IPS-15b (cell line): ENCODE data around the gene DPP10.

ENCODE experiments used
- H3K27me3 ChIP-seq: one replicate; pipeline ENCODE4 v1.6.1; 2013; ENCODE audit warnings: low read length; ENCODE audit not compliant: control insufficient read depth, insufficient read depth
- H3K36me3 ChIP-seq: one replicate; pipeline ENCODE4 v1.6.1; 2013; ENCODE audit warnings: low read length; ENCODE audit not compliant: control insufficient read depth, insufficient read depth
- H3K4me1 ChIP-seq: one replicate; pipeline ENCODE4 v1.6.1; 2013; ENCODE audit warnings: mild to moderate bottlenecking, low read length; ENCODE audit not compliant: control insufficient read depth, insufficient read depth
- H3K4me3 ChIP-seq: one replicate; pipeline ENCODE4 v1.5.1; 2013; ENCODE audit warnings: low read depth, low read length
- H3K9ac ChIP-seq: one replicate; pipeline ENCODE4 v1.6.1; 2013; ENCODE audit warnings: low read depth, mild to moderate bottlenecking, low read length
- H3K9me3 ChIP-seq: one replicate; pipeline ENCODE4 v1.6.1; 2013; ENCODE audit warnings: mild to moderate bottlenecking, low read length; ENCODE audit not compliant: control insufficient read depth, insufficient read depth

Gene DPP10

DNA sequence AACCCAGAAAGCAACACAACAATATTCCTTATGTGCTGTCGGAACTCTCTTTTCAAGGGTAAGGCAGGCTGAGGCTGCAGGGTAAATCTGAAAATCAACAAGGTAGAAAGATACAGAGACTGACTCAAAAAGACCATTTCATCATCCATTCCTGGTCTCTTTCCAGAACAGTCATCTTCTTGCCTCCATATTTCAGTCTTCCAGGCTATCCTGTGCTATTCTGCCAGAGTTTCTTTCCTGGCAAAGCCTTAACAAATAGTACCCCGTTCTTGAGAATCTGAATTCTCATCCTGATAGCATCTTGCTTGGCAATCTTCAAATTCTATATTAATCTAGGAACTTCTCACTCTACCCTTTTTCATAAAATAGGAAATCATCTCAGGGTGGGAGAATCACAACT lies 15.5 kb downstream of the DPP10 start:
- no peaks in the 10 kb centered on the region for H3K27me3 ChIP-seq
- no peak overlapping the region for H3K4me3 ChIP-seq
- no peaks in the 10 kb centered on the region for H3K36me3 ChIP-seq
- no peaks in the 10 kb centered on the region for H3K9me3 ChIP-seq
- H3K4me1 ChIP-seq, result peaks cover 5% of the 10 kb centered on the region
- no peak overlapping the region for H3K9ac ChIP-seq

DNA sequence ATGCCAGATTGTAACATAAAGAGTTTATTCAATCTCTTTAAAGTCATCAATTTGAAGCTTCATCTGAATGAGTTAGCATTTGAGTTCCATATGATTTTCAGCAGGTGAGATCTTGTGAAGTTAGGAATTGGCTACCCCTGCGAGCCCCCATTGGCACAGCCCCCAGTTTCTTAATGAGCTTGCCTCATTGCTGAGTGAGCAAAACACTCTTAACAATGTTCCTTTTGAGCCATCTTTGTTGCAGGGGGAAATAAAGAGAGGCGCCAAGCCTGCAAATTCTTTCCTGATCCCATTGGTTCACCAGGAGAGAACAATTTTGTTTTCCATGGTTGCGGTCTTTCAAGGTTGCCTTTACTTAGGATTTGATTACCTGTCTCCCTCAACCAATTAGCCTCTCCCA lies 18.7 kb downstream of the DPP10 start:
- Histone ChIP-seq H3K4me3 (no peak overlapping the region), H3K9ac (no peak overlapping the region), H3K36me3 (no peaks in the 10 kb centered on the region), H3K9me3 (no peaks in the 10 kb centered on the region), H3K27me3 (no peaks in the 10 kb centered on the region), H3K4me1 (peaks cover 5% of the 10 kb centered on the region)

DNA sequence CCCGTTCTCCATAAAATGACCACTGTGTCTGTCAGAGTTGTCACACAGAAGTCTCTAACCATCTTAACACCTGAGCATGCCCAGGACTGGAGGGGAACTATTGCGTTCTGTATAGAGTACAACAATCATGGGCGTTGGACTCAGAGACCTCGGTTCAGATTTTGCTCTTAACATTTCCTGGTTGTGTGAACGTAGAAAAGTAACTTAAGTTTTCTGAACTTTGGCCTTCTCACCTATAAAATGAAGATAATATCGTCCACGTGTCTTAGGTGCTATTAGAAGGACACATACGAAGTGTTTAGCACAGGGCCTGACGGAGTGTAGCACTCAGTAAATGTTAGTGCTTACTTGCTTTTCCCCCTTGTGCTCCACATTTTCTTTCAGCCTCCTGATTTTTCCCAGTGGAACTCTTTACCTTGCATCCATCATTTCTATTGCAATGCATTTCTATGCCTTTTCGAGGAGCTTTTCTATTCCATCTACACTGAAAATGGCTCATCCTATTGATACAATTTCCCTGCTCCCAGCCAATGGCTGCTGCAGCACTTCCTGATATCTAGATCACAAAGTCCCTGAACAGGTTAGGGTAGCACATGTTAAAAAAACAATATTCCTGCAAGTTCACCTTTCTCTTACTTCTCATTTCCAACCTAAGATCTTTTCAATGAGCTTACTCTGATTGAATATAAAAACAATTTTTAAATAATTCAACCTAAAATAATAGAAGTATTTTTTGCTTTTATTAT lies 22.7 kb downstream of the DPP10 start:
- H3K4me1 ChIP-seq, result no peaks in the 10 kb centered on the region
- no peak overlapping the region for H3K4me3 ChIP-seq
- H3K36me3 ChIP-seq, result no peaks in the 10 kb centered on the region
- H3K27me3 ChIP-seq, result no peaks in the 10 kb centered on the region
- no peak overlapping the region for H3K9ac ChIP-seq
- H3K9me3 ChIP-seq, result no peaks in the 10 kb centered on the region

DNA sequence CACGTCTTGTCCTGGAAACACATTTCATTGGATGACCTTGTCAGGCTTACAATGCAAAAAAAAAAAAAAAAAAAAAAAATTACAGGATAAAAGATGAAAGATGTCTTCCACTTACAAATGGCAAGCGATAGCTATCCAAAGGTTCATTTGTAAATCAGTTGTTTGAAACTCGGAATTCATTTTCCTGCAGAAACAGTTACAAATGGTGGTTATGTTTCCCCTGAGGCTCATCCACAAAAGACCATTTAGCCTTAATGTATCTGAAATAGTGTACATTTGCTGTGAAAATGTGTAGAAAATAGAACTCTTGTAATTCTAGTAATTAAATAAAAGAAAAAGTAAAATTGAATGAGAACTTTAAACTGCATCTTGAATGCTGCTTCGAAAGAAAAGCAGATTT lies 25.9 kb downstream of the DPP10 start:
- Histone ChIP-seq H3K9ac (no peak overlapping the region), H3K27me3 (no peaks in the 10 kb centered on the region), H3K36me3 (no peaks in the 10 kb centered on the region), H3K9me3 (no peaks in the 10 kb centered on the region), H3K4me1 (no peaks in the 10 kb centered on the region), H3K4me3 (no peak overlapping the region)

DNA sequence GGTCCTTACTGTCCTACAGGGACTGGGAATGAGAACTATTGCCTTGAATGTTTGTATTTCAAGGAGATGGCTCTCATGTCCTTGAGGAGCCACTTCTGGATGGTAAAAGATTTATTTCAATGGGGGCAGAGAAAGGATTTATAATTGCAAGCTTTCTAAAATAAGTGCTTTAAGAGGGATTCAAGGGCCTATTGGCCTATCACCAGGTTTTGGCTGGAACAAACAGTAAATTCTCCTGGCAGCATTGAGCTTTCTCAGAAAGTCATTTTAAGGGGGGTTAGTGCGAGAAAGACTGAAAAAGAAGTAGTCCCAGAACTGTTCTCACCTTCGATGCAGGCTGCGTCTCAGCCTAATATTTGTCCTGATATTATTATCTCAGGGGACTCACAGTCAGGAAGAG lies 29.8 kb downstream of the DPP10 start:
- Histone ChIP-seq H3K36me3 (no peaks in the 10 kb centered on the region), H3K9me3 (no peaks in the 10 kb centered on the region), H3K9ac (no peak overlapping the region), H3K4me3 (no peak overlapping the region), H3K27me3 (no peaks in the 10 kb centered on the region), H3K4me1 (no peaks in the 10 kb centered on the region)

DNA sequence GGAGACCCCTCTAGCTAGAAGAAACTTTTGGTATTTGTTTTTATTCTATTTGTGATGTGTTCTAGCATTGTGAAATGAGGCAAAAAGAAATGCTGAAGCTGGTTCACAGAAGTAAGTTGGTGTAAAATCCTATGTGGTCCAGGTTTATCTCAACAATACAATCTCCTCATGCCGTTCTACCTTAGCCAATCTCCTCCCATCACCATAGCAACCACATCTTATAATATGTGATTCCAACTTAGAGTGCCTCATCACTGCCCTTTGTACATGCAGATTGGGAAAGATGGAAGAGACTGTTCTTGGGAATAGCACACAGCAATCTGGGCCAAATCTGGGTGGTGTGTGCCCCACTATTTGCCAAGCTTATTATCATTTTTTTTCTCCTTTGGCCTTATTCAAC lies 30.3 kb downstream of the DPP10 start:
- Histone ChIP-seq H3K4me3 (no peak overlapping the region), H3K27me3 (no peaks in the 10 kb centered on the region), H3K36me3 (no peaks in the 10 kb centered on the region), H3K9ac (no peak overlapping the region), H3K9me3 (no peaks in the 10 kb centered on the region), H3K4me1 (no peaks in the 10 kb centered on the region)

DNA sequence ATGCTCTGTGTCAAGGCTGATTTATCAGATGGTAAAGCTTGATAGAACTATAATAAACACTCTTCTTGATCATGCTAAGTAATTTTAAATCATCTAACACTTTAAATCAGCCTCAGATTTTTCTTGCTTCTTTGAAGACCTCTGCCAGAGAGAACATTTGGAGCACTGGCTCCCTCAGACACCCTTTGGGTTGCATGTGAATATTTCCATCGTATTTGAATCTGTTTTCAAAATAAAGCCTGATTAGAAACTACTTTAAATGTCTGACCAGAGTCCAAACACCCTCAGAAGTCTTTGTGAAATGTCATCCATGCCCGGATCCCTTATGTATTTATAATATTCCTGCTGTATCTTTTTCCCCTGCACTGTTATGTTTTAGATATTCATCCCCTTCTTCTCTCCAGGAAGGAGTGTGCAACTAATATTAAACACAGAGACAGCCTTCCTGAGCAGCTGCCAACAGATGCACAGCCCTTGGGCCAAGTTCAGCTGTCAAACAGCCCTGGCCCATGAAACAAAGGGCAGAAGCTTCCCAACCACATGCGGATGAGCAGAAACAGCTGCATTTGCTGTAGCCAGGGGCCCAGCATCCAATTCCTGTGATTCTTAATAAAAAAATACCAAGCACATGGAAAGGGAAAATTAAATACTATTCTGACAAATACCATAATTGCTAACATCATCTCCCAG lies 46.5 kb downstream of the DPP10 start:
- H3K4me3 ChIP-seq, result no peak overlapping the region
- H3K9me3 ChIP-seq, result no peaks in the 10 kb centered on the region
- H3K27me3 ChIP-seq, result no peaks in the 10 kb centered on the region
- H3K4me1 ChIP-seq, result no peaks in the 10 kb centered on the region
- H3K9ac ChIP-seq, result no peak overlapping the region
- no peaks in the 10 kb centered on the region for H3K36me3 ChIP-seq

DNA sequence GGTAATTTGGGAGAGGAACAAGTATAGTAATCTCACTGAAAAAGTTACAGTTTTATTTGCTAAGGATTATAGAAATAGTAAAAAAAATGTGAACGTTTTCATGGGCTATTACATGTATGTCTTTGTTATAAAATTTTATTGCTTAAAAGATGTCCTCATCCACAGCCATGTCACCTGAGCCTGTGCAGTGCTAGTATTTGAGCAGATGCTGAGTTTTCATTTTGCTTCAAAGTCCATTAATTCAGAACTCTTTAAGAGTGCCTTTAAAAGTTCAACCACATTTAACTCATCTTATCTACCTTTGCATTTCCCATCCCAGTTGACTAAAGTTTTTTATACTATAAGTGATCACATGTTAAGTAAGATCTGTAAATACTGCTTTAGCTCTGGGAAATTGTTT lies 52.6 kb downstream of the DPP10 start:
- H3K4me3 ChIP-seq, result no peak overlapping the region
- H3K36me3 ChIP-seq, result no peaks in the 10 kb centered on the region
- H3K9me3 ChIP-seq, result no peaks in the 10 kb centered on the region
- no peaks in the 10 kb centered on the region for H3K27me3 ChIP-seq
- H3K9ac ChIP-seq, result no peak overlapping the region
- no peaks in the 10 kb centered on the region for H3K4me1 ChIP-seq

DNA sequence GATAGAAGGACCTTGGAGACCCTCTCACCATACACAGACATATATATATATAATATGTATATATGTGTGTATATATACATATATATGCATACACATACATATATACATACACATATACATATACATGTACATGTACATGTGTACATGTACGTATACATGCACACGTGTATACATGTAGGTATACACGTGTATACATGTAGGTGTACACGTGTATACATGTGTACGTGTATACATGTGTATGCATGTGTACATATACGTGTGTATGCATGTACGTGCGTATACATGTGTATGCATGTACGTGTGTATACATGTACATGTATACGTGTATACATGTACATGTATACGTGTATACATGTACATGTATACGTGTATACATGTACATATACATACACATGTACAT lies 54.5 kb downstream of the DPP10 start:
- Histone ChIP-seq H3K9ac (no peak overlapping the region), H3K4me1 (no peaks in the 10 kb centered on the region), H3K27me3 (no peaks in the 10 kb centered on the region), H3K36me3 (no peaks in the 10 kb centered on the region), H3K9me3 (no peaks in the 10 kb centered on the region), H3K4me3 (no peak overlapping the region)

DNA sequence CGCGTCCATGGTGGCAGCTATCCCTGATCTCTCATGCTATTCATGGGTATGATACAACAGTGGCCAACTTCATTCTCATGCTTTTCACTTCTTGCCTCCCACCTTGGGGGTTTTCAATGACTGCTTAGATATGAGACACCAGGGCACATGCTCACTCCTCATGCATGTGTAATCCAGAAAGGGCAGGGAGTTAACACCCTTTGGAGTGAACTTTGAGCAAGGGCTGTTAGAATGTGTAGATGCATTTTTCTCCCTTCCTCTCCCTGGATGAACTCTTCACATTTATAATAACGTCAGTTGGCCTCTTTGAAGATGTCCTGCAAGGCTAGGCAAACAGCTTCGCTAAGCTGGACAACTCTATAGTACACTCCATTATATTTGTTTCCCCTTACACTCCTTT lies 56.7 kb downstream of the DPP10 start:
- no peaks in the 10 kb centered on the region for H3K4me1 ChIP-seq
- H3K9ac ChIP-seq, result no peak overlapping the region
- no peak overlapping the region for H3K4me3 ChIP-seq
- H3K27me3 ChIP-seq, result no peaks in the 10 kb centered on the region
- no peaks in the 10 kb centered on the region for H3K9me3 ChIP-seq
- no peaks in the 10 kb centered on the region for H3K36me3 ChIP-seq

DNA sequence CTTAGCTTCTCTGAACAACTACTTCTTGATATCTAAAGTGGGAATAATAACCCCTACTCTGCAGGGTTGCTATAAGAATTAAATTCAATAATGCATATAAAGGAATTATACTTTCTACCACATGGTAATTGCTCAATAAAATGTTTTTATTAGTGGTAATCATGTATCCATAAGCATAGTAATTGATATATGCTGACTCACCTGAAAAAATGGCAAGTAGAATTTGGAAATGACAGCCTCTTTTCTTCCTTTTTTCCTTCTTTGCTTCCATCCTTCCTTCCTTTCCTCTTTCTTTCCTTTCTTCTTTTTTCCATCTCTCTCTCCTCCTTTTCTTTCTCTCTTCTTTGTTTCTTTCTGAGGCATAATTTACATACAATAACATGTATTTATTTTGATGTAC lies 65.3 kb downstream of the DPP10 start:
- H3K36me3 ChIP-seq, result no peaks in the 10 kb centered on the region
- H3K4me3 ChIP-seq, result no peak overlapping the region
- H3K4me1 ChIP-seq, result no peaks in the 10 kb centered on the region
- no peaks in the 10 kb centered on the region for H3K9me3 ChIP-seq
- no peaks in the 10 kb centered on the region for H3K27me3 ChIP-seq
- no peak overlapping the region for H3K9ac ChIP-seq

DNA sequence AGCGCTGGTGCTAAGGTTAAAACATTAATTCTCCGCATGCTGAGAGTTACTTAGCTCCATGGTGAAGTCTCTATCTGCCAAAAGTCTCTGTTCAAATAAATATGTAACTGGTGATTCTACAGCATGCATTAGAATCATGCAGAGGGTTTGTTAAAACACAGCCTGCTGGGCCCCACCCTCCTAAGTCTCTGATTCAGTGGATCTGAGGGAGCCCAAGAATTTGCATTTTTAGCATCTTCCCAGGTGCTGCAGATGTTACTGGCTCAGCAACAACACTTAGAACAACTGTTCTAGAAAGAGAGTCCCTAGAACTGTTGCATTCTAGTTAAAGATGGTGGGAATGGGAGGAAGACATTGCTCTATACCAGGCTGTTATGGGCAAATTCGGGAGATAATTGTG lies 73.4 kb downstream of the DPP10 start:
- no peak overlapping the region for H3K4me3 ChIP-seq

More for the DNA sequence above, 73.4 kb downstream of the DPP10 start:
- Histone ChIP-seq H3K36me3 (no peaks in the 10 kb centered on the region), H3K27me3 (no peaks in the 10 kb centered on the region), H3K4me1 (peaks cover 6% of the 10 kb centered on the region), H3K9ac (no peak overlapping the region), H3K9me3 (no peaks in the 10 kb centered on the region)
